Lower lobe of right lung (tissue), 2 donors: ENCODE measurements around the gene ATXN1. TPM values are rescaled to one million over a fixed set of nuclear protein-coding genes. Genes with fewer than 3 reads are reported as not detected.
A peak's percentile ranks its signal among the peaks of the same experiment; 100 is the strongest.

ENCODE experiments used
- ATAC-seq, 2 donors: fragments of 200-7000 bp; cut with Tn5 transposase; one replicate each; pipeline ENCODE4 v1.9.1; 2020 to 2022; ENCODE audit warnings: mild to moderate bottlenecking in 2 of 2, moderate library complexity in 2 of 2
- DNase-seq: peaks from one replicate; pipeline ENCODE4 v3.0.0-alpha.2; 2020
- H3K27ac ChIP-seq: fragments of 200-600 bp; one replicate; pipeline ENCODE4 v1.8.0; 2022
- H3K27me3 ChIP-seq: fragments of 200-600 bp; one replicate; pipeline ENCODE4 v1.8.0; 2022; ENCODE audit warnings: low read depth
- H3K36me3 ChIP-seq: fragments of 200-600 bp; one replicate; pipeline ENCODE4 v1.8.0; 2022; ENCODE audit warnings: mild to moderate bottlenecking
- H3K4me1 ChIP-seq: fragments of 200-600 bp; one replicate; pipeline ENCODE4 v1.8.0; 2022
- H3K4me3 ChIP-seq: fragments of 200-600 bp; one replicate; pipeline ENCODE4 v1.8.0; 2022; ENCODE audit warnings: mild to moderate bottlenecking
- H3K9me3 ChIP-seq: fragments of 200-600 bp; one replicate; pipeline ENCODE4 v1.8.0; 2022
- intact Hi-C: fragments of 100-400 bp; cut with DNase I; formaldehyde crosslinking; loops from one replicate; pipeline ENCODE4 v1.11.0; 2022
- total RNA-seq: library from RNA; stranded (reverse); fragmentation: NEBNext Ultra II Directional; extraction: Animal tissue kit (Norgen Biotek cat#: 25700); gene quantifications from one replicate; pipeline ENCODE4 v1.2.1, GENCODE V29; 2021
- TF ChIP-seq, protein P1 (sequence below): fragments of 200-600 bp; IDR thresholded peaks from one replicate; pipeline ENCODE4 v1.8.0; 2022; ENCODE audit warnings: antibody characterized with exemption, mild to moderate bottlenecking
- donor health status: DM: no; HTN: yes; CAD: no; lungs with severe emphysema.

Gene ATXN1
- total RNA-seq, 1 donor from 2014 or later = 75.9 TPM

DNA sequence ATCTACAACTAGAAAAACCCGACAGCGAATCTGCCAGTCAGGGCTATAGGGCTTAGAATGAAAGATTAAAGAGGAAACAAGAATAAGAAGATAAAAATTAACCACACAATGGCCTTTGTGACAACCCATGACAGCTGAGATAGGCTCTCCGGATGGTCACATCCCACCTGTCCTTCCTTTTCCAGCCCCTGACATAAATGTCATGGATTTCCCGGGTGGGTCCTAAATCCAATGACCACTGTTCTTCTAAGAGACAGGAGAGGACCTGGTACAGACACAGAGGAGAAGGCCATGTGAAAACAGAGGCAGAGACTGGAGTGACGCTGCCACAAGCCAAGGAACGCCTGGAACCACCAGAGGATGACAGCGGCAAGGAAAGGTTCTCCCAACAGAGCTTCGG is 41.8 kb downstream of the ATXN1 start:
- Histone ChIP-seq H3K4me3 (no peak overlapping the region), H3K27ac (no peak overlapping the region), H3K9me3 (no peaks in the 10 kb centered on the region), H3K36me3 (no peaks in the 10 kb centered on the region), H3K27me3 (no peaks in the 10 kb centered on the region), H3K4me1 (peaks cover 32% of the 10 kb centered on the region)
- ATAC-seq (no peak), DNase-seq (no peak)
- intact Hi-C loops = no loop called here
- TF ChIP-seq, protein P1, sequence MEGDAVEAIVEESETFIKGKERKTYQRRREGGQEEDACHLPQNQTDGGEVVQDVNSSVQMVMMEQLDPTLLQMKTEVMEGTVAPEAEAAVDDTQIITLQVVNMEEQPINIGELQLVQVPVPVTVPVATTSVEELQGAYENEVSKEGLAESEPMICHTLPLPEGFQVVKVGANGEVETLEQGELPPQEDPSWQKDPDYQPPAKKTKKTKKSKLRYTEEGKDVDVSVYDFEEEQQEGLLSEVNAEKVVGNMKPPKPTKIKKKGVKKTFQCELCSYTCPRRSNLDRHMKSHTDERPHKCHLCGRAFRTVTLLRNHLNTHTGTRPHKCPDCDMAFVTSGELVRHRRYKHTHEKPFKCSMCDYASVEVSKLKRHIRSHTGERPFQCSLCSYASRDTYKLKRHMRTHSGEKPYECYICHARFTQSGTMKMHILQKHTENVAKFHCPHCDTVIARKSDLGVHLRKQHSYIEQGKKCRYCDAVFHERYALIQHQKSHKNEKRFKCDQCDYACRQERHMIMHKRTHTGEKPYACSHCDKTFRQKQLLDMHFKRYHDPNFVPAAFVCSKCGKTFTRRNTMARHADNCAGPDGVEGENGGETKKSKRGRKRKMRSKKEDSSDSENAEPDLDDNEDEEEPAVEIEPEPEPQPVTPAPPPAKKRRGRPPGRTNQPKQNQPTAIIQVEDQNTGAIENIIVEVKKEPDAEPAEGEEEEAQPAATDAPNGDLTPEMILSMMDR = no peak

DNA sequence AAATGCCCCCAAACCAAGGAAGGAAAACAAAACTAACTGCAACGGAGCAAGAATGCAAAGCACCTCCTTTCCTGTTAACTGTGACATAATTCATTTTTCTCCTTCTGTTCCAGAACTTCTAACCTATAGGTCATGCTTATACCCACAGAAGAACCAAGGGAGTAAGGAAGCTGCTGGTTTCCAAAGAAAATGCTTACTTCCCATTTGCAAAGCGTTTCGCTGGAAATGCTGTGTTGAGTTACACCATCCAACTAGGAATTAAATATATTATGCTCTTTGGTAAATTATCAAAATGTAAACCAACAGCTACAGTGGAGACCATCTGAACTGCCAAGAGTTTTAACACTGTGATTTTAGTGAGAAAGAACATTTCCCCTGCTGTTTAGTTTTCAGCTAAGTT is 42.9 kb downstream of the ATXN1 start:
- no peak overlapping the region for H3K27ac ChIP-seq
- intact Hi-C loops = no loop called here
- H3K27me3 ChIP-seq = no peaks in the 10 kb centered on the region
- H3K4me3 ChIP-seq = no peak overlapping the region
- DNase-seq (no peak), ATAC-seq (no peak)
- H3K36me3 ChIP-seq = no peaks in the 10 kb centered on the region
- H3K4me1 ChIP-seq = peaks cover 25% of the 10 kb centered on the region
- TF ChIP-seq, protein P1 = no peak
- H3K9me3 ChIP-seq = no peaks in the 10 kb centered on the region

DNA sequence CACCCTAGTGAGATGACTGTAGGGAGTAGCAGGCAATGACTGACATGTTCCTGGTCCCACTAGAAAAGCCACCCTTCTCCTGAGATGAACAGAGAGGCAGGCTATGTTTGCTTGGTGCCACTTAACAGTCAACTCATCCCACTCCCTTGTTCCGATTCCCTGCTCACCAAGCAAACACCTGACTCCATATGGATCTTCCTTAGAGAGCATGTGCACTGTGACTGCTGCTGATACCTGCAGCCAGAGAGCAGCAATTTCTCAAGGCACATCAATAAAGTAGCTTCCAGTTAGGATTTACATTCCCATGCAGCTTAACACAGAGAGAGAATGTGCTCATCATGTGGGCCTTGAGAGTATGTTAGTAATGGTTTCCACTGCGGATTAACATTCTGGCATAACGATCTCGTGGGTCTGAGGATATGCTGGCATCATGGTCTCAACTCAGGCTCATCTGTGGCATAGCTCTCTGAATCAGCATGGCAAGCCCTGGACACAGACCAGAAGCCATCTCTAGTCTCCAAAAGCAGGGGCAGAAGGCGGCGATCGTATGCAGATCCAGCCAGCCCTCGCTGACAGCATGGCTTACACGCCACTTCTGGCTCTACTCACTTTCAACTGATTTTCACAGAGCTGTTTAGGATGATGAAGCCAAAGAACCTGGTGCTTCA is 43.9 kb downstream of the ATXN1 start:
- DNase-seq (no peak), ATAC-seq (no peak)
- Histone ChIP-seq H3K4me1 (peaks cover 31% of the 10 kb centered on the region), H3K27ac (no peak overlapping the region), H3K4me3 (no peak overlapping the region), H3K9me3 (no peaks in the 10 kb centered on the region), H3K27me3 (no peaks in the 10 kb centered on the region), H3K36me3 (no peaks in the 10 kb centered on the region)
- intact Hi-C loops = no loop called here
- TF ChIP-seq, protein P1 = no peak

DNA sequence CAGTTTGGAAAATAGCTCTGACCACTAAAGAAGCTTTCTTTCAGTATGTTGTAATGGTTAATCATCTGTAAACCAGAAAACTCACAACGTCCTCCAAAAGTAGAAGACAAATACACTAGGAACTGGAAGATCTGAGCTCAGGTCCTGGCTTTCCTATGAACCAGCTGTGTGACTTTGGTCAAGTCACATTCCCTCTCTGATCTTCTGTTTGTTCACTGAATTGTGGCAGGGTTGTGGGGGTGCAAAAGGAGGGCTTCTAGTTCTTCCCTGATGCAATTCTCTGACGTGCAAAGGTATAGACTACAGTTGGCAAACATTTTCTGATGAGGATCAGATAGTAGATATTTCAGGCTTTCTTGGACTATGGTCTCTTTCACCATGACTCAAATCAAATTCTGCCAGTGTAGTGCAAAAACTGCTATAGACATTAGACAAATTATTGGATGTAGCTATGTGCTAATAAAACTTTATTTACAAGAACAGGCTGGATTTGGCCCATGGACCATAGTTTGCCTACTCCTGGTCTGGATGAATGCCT is 44.9 kb downstream of the ATXN1 start:
- TF ChIP-seq, protein P1 = no peak
- Histone ChIP-seq H3K36me3 (no peaks in the 10 kb centered on the region), H3K4me1 (peaks cover 41% of the 10 kb centered on the region), H3K9me3 (no peaks in the 10 kb centered on the region), H3K27me3 (no peaks in the 10 kb centered on the region), H3K4me3 (no peak overlapping the region), H3K27ac (no peak overlapping the region)
- DNase-seq = no peak
- intact Hi-C loops = no loop called here
- no peak for ATAC-seq

DNA sequence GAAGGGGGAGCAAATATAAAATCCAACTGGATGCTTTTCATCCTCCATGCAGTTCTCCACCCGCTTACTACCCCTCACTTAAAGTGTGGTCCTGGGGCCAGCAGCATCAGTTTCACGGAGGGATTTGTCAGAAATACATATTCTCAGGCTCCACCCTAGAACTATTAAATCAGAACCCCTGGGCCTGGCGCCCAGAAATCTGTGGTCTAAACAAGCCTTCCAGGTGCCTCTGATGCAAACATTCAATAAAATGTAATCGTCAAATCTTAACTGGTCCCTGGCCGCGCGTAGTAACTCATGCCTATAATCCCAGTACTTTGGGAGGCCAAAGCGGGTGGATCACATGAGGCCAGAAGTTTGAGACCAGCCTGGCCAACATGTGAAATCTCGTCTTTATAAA is 47.7 kb downstream of the ATXN1 start:
- TF ChIP-seq, protein P1 = no peak
- no peak overlapping the region for H3K4me3 ChIP-seq
- intact Hi-C loops = no loop called here
- H3K36me3 ChIP-seq = no peaks in the 10 kb centered on the region
- H3K4me1 ChIP-seq = peaks cover 30% of the 10 kb centered on the region
- H3K27me3 ChIP-seq = no peaks in the 10 kb centered on the region
- DNase-seq (no peak), ATAC-seq (no peak)
- H3K27ac ChIP-seq = peak overlapping the region; percentile 76
- H3K9me3 ChIP-seq = no peaks in the 10 kb centered on the region
